CD4-positive, alpha-beta T cell treated with Interleukin-10 for 1 hour (primary cell): ENCODE measurements around the gene IDI1.
"Not testable (repeated sequence)": the region's sequence is repeated elsewhere in the genome, so short reads cannot be mapped to it uniquely, and the experiment has no call there.

Source experiments
- DNase-seq: peaks from one replicate; pipeline ENCODE4 v3.0.0-alpha.2; 2020

Gene IDI1

DNA sequence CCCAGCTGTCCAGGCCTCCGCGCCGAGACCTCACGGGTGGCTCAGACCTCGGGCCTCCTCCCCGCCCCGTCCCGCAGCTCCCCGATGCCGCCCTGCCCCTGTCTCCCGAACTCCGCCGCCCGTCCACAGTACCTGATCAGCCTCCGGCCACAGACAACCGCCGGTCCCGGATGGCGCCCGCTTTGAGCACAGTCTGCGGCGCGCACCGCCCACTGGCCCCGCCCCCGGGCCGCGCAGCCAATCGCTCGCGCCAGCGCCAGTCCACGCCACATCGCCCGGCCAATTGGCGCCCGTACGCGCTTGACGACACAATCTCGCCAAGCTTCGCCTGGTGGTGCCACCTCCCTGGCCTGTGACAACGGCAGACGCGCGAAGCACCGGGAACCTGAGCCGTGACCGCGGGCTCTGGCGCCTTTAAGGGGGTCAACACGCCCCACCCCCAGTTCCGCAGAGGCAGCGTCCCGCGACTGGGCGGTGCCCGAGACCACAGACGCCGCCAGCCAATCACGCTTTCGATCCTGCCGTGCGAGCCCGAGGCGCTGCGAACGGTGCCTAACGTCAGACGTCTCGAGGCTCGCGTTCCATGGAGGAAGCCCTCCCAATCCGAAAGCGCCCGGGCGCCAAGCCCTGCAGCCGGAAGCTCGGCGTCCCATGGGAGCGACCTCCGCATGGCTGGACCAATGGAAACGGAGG, at the start of gene IDI1:
IDI1 (minus strand) TSS at position 388 of the 693 bp plus-strand sequence; CDS start at position 272, 116 bp downstream.
- peak; percentile 98 for DNase-seq

GRCh38 chr10:1097436-1097835, 48.5 kb upstream of the IDI1 start:
- DNase-seq: no peak

DNA sequence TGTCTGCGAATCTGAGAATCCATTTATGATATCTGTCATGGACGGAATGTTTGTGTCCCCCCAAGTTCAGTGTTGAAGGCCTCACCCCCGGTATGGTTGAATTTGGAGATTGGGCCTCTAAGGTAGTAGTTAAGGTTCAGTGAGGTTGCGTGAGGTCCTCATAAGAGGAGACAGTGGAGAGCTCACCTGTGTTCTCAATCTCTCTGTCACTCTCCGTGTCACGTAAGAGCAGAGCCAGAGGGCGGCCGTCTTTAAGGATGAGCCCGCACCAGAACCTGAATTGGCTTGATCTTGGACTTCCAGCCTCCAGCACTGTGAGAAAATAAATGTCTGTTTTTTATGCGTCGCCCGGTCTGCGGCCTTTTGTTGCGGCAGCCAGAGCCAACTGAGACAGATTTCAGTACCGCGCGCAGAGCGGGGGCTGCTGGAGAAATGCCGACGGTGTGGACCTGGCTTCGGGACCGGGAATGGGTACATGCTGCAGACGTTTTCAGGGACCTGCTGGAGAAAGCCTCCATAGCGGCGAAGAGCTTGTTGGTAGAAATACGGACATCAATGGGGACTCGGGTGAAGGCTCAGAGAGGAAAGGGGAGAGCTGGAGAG, 47.5 kb upstream of the IDI1 start:
- DNase-seq: no peak

- DNase-seq: no peak
These were observed 46.6 kb upstream of the IDI1 start for GRCh38 chr10:1095498-1095897.

GRCh38 chr10:1094112-1095057, 45.5 kb upstream of the IDI1 start:
- no peak for DNase-seq

DNA sequence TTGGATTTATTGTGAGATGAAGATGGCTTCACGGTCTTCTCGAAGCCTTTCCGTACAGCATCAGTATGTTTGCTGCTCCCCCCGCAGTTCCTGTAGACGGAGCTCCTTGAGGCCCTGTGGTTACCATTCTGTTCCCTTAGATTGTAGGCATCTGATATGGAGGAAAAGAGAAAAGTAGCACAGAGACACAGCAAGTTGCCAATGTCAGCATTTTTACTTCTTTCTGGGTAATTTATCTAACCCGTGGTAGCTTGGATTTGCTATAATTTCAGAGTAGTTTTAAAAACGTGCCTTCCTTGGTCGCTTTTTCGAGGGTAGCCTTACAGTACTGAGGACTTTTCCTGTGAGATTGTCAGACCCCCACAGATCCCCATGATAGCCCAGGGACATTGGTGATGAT, 44.8 kb upstream of the IDI1 start:
- no peak for DNase-seq

DNA sequence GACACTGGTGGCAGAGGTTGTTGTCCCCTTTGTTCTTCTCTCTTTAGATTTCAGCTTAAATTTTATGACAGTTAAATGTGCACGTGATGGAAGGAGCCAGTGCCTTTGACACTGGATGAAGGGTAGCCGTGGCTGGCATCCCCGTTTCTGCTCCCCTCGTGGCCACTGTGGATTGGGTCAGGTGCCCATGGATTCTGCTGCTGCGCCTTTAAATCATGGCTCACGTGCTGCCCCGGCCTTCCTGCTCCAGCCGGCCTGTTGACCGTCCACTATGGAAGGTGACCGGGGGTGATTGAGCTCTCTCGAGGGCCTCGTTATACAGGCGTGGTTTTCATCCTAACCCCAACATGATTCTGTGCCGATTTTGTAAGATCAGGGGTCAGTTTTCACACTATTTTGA, 41.8 kb upstream of the IDI1 start:
- no peak for DNase-seq

GRCh38 chr10:1089017-1089689, 40.2 kb upstream of the IDI1 start:
- DNase-seq: no peak

GRCh38 chr10:1086787-1087186, 37.9 kb upstream of the IDI1 start:
- no peak for DNase-seq

- no peak for DNase-seq
These were observed 36.3 kb upstream of the IDI1 start for GRCh38 chr10:1085258-1085657.

- no peak for DNase-seq
These were observed 35.4 kb upstream of the IDI1 start for GRCh38 chr10:1084011-1084950.

DNA sequence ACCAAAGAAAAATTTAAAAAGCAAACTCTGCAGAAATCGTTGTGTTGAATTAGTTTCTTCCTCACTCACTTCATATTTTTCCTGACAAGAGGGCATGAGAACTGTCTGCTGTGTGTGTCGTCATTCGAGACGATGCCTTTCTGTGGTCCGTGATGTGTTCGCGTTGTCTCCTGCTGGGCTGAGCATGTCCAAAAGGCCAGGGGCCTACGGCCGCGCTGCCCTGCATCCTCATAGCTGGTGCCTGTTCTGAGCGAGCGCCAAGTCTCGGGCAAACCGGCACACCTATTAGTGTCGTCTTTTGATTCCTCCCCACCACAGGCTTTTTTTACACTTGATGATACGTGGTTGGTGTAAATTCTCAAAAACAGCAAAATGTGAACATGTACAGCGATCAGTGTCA, 34.7 kb upstream of the IDI1 start:
- DNase-seq: no peak

GRCh38 chr10:1078668-1079067, 29.7 kb upstream of the IDI1 start:
- no peak for DNase-seq

DNA sequence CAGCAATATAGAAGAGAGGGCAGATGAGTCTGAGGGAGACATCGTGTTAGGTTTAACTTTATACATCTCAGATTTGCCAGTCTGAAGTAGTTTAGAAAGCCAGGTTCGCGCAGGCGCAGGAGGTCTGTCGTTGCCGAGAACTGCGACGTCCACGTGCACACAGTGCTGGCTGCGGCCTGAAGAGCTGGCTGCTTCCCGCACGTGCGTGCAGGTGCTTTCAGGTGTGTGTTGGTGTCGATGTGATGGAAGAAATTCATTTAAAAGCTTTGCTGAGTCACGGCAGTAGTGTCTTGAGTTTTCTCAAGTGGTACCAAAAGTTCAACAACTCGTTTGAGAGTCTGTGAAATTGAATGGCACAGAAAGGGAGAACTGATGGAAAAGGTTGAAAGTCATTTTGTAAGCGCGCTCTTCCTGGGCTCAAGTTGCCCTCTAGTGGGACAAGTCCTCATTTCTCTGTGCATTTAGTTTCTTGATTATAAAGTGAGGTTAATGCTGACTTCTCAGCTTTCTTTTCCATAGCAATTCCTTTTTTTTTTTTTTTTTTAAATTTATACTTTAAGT, 25.9 kb upstream of the IDI1 start:
- peak; percentile 25 for DNase-seq

DNA sequence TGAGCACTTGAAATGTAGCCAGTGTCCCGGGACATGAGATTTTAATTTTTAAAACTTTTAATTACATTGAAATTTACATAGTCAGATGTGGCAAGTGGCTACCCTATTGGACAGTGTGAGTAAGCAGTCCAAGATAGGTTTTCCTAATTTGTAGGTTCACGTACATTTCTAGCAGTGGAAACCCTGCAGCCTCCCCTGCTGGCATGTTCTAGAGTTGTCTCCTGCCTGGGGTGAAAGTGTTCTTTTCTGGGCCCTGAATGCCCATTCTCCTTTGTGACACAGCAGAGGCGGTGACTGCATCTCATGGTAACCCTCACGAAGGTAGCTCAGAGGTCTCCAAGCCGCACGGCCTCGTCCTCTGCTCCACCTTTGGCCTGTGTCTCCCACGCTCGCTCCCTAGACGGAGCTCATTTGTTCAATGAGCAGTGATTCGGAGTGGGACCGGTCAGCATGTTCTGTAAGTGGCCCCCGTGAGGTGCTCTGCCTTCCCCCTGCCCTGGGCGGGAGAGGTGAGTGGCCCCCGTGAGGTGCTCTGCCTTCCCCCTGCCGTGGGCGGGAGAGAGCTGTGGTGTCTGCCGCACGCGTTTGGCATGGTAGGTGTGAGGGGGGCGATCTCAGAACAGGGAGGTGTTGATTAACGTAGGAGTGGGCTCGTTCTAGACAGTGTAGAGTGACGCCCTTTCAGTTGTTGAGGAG, 25.3 kb upstream of the IDI1 start:
- DNase-seq: peak; percentile 13

DNA sequence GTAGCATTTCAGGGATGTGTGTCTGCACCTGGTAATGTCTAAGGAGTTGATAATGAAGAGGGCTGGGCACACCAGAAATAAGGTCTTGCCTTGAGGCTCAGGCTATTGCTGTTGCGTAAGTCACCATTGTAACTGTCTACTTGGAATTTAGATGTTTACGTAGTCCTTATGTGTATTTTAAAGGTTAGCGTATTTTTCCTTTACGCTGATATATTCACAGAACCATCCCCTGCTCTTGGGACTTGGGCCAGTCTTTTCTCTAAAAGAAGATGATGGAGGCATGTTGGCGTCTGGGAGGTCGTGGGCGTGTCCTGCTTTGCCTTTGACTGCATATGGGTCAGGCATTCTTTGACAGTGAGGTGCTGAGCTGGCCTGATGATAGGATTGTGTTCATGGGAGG, 22.0 kb upstream of the IDI1 start:
- no peak for DNase-seq

DNA sequence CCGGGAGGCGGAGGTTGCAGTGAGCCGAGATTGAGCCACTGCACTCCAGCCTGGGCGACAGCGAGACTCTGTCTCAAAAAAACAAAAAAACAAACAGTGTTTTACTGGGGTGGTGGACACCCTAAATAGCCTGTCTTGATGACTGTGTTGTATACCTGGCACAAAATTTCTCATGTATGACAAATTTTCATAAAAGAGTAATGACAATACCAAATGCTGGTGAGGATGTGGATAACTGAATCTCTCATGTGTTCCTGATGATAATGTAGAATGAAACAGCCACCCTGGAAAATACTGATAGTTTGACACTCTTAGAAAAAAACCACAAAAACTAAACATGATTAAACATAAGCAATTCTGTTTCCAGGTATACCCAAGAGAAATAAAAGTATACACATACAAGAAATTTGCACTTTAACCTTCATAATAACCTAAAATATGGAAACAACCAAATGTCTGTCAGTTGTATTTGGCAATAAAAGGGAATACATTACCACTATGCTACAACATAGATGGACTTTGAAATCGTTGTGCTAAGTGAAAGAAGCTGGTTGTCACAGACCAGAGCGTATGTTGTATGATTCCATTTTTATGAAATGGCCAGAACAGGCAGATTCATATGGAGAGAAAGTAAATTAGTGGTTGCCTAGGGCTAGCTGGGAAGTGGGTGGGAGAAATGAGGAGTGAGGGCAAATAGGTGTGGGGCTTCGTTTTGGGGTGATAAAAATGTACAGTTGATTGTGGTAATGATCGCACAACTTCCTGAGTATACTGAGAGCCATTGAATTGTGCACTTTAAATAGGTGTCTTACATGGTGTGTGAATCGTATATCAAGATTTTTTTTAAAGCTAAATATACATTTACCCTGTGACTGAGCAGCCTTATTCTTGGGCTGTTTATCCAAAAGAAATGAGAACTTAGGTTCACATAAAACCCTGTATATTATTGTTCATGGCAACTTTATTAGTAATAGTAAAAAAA, 19.8 kb upstream of the IDI1 start:
- no peak for DNase-seq

GRCh38 chr10:1066734-1067133, 17.8 kb upstream of the IDI1 start:
- not testable (repeated sequence) for DNase-seq

GRCh38 chr10:1064964-1065247, 16.0 kb upstream of the IDI1 start:
- no peak for DNase-seq
